ENCODE results near the gene RHD. TPM values are rescaled to one million over a fixed set of nuclear protein-coding genes. Genes with fewer than 3 reads are reported as not detected.
"Not testable (repeated sequence)": the region's sequence is repeated elsewhere in the genome, so short reads cannot be mapped to it uniquely, and the experiment has no call there.

RHD gene
- total and polyA plus RNA-seq, 7 donors = 0.36 TPM; not detected in 6

- DNase-seq; H3K4me1 ChIP-seq; H3K4me3 ChIP-seq; H3K36me3 ChIP-seq; H3K27me3 ChIP-seq; H3K9me3 ChIP-seq; intact Hi-C loops (cut with DNase I): not testable (repeated sequence)
- peak overlapping the region in 2 of 4 donors; percentile 55 to 61 for H3K27ac ChIP-seq
- WGBS, 2 donors = 91 to 92% methylated on average over 9 of the region's 9 CpGs
These were observed 48.1 kb downstream of the RHD start for GRCh38 chr1:25320314-25320938.

DNA sequence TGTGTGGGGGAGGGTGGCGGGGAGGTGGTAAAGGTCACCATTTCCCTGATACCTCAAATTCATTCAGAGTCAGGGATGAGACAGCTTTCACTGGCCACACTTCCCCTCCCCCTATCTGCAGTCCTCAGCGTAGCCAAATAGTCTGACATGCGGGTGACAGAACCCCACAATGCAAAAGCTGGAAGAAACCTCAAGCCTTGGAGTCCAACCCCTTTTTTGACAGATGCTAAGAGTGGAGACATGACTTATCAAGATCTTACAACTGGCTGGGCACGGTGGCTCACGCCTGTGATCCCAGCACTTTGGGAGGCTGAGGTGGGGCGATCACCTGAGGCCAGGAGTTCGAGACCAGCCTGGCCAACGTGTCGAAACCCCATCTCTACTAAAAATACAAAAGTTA is 49.8 kb downstream of the RHD start:
- H3K4me1 ChIP-seq; H3K27me3 ChIP-seq; H3K36me3 ChIP-seq; H3K4me3 ChIP-seq; DNase-seq; intact Hi-C loops (cut with DNase I); H3K27ac ChIP-seq; H3K9me3 ChIP-seq: not testable (repeated sequence)
- 94 to 95% methylated on average over 8 of the region's 9 CpGs for WGBS, 2 donors

DNA sequence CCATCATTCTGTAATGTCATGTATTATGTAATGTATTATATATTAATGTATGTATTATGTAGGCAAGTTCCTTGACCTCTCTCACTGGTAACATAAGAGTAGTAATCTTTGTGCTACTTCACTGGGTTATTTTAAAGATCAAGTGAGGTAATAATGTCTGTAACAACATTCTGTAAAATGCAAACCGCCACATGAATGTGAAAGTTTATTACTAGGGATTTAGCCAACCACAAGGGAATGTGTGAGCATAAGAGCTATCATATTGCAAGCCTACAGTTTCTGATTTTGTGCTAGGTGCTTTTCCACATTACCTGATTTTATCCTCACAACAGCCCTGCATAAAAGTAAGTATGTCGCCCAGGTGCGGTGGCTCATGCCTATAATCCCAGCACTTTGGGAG is 52.1 kb downstream of the RHD start:
- DNase-seq; H3K36me3 ChIP-seq; H3K4me3 ChIP-seq; H3K27me3 ChIP-seq; H3K27ac ChIP-seq; H3K9me3 ChIP-seq; intact Hi-C loops (cut with DNase I); H3K4me1 ChIP-seq: not testable (repeated sequence)
- 89 to 96% methylated on average over 3 of the region's 3 CpGs for WGBS, 2 donors

DNA sequence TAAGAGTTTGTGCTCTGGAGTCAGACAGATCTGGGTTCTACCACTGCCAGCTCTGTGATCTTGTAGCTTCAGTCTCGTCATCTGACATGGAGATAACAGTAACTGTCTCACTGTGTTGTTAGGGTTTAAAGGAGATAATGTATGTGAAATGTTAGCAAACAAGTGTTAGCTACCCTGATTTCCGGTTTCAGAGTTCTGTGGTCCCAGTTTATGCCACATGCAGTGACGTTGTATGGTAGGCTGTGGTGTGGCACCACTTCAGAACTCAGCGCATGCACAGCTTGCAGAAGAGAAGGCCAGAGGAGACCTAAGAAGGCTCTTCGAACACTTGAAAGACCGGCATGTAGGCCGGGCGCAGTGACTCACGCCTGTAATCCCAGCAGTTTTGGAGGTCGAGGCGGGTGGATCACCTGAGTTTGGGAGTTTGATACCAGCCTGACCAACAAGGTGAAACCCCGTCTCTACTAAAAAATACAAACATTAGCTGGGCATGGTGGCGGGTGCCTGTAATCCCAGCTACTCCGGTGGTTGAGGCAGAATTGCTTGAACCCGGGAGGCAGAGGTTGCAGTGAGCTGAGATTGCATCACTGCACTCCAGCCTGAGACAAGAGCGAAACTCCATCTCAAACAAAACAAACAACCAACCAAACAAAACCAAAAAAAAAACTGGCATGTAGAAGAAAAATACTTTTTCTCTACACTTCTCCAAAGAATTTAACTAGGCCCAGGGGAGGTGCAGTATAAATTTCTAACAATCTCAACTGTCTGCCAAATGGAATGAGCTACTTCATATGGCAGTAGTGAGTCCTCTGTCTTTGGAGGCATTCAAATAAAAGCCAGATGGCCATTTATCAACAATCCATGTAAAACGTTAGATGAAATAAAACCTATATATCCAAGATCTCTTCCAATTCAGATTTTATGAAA is 55.8 kb downstream of the RHD start:
- H3K27me3 ChIP-seq; H3K4me1 ChIP-seq; H3K36me3 ChIP-seq; DNase-seq; intact Hi-C loops (cut with DNase I); H3K4me3 ChIP-seq; H3K27ac ChIP-seq; H3K9me3 ChIP-seq: not testable (repeated sequence)
- WGBS, 2 donors = no CpG with 5 or more reads among the region's 17 CpGs

DNA sequence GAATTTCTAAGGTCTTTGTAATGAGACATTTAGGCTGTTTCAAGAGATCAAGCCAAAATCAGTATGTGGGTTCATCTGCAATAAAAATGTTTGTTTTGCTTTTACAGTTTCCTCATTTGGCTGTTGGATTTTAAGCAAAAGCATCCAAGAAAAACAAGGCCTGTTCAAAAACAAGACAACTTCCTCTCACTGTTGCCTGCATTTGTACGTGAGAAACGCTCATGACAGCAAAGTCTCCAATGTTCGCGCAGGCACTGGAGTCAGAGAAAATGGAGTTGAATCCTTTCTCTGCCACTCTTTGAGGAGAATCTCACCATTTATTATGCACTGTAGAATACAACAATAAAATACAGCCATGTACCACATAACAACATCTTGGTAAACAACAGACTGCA is 56.5 kb downstream of the RHD start:
- H3K9me3 ChIP-seq; DNase-seq; intact Hi-C loops (cut with DNase I); H3K27ac ChIP-seq; H3K4me1 ChIP-seq; H3K27me3 ChIP-seq; H3K4me3 ChIP-seq: not testable (repeated sequence)
- 75 to 79% methylated on average over 4 of the region's 4 CpGs for WGBS, 2 donors
- H3K36me3 ChIP-seq = peaks cover 0 to 11% (median 0%) of the 10 kb centered on the region in 4 donors

DNA sequence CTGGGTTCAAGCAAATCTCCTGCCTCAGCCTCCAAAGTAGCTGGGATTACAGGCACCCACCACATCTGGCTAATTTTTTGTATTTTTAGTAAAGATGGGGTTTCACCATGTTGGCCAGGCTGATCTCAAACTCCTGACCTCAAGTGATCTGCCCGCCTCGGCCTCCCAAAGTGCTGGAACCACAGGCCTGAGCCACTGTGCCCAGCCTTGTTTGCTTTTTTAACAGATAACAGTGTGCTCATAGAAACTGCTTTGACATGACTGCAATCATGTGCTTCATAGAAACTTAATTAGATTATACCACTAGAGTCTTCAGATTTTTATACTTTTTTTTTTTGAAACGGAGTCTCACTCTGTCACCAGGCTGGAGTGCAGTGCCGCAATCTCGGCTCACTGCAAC is 57.0 kb downstream of the RHD start:
- H3K9me3 ChIP-seq; DNase-seq; H3K27ac ChIP-seq; H3K27me3 ChIP-seq; H3K4me3 ChIP-seq; intact Hi-C loops (cut with DNase I); H3K4me1 ChIP-seq: not testable (repeated sequence)
- H3K36me3 ChIP-seq = peaks cover 0 to 11% (median 0%) of the 10 kb centered on the region in 4 donors
- WGBS, 2 donors = 96% methylated on average over 5 of the region's 5 CpGs

DNA sequence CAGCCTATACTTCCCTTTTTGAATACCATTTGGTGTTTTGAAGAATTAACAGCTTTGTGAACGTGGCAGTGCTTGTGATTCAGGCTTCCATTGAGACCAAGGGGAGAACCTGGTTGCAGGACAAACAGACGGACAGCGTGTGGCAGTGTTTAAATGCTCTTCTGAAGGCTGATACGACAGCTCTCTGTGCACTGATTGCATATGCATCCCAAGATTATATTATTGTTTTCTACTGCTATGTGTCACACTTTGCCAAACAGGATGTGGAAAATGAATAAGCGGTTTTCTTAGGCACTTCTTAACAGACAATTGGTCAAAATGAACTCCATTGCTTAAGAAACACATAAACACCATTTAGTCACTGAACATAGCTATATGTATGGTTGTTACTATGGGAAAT is 57.6 kb downstream of the RHD start:
- H3K27me3 ChIP-seq; H3K4me1 ChIP-seq; DNase-seq; H3K4me3 ChIP-seq; H3K9me3 ChIP-seq; intact Hi-C loops (cut with DNase I); H3K27ac ChIP-seq: not testable (repeated sequence)
- 54 to 60% methylated on average over 5 of the region's 5 CpGs for WGBS, 2 donors
- peaks cover 0 to 11% (median 0%) of the 10 kb centered on the region in 4 donors for H3K36me3 ChIP-seq

GRCh38 chr1:25336922-25337354 is 64.6 kb downstream of the RHD start:
- H3K9me3 ChIP-seq; H3K27me3 ChIP-seq; DNase-seq; intact Hi-C loops (cut with DNase I): not testable (repeated sequence)
- Histone ChIP-seq H3K27ac (peak overlapping the region in 2 of 4 donors; percentile 41 to 42), H3K36me3 (peaks cover 0 to 11% (median 0%) of the 10 kb centered on the region in 4 donors), H3K4me3 (peak overlapping the region; percentile 43 to 96 (median 87)), H3K4me1 (peaks cover 0 to 29% (median 27%) of the 10 kb centered on the region in 4 donors)
- 0 to 1% methylated on average over 27 of the region's 29 CpGs for WGBS, 2 donors

DNA sequence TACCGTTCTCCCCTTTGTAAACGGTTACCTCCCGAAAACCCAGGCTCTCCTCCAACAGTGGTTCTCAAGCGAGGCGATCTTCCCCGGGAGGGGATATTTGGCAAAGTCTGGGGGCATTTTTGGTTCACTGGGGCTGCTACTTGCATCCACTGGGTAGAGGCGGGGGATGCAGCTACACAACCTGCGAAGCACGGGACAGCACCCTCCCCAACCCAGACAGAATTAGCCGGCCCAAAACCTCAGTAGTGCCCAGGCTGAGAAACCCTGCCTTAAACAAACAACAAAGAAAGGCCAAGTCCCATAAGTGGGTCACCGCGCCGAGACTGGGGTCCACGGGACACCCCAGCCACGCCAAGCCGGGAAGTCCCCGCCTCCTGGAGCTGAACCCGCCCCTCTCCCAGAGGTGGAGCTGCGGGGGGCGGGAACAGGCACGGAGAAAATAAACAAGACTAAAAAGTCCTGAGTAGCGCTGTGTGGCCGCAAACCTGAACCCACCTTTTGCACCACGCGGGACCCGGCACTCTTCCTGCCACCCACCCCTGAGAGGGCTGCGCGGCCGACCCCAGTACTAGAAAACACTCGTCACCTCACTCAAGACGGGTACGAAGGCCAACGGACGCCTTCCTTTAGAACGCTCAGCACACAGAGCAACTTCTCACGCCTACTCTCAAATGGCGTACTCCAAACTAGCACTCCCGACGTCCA is 65.3 kb downstream of the RHD start:
- H3K36me3 ChIP-seq, H3K27me3 ChIP-seq, H3K9me3 ChIP-seq, DNase-seq: not testable (repeated sequence)
- Histone ChIP-seq H3K4me1 (peaks cover 0 to 32% (median 27%) of the 10 kb centered on the region in 4 donors), H3K4me3 (peak overlapping the region; percentile 80 to 96 (median 90)), H3K27ac (peak overlapping the region; percentile 96 to 99 (median 98))
- WGBS, 2 donors = 0 to 1% methylated on average over 21 to 23 of the region's 39 CpGs
- intact Hi-C loops (cut with DNase I) = loop anchor here (2.0 kb wide), 1 partner anchor 97 kb away; no protein-coding TSS in a partner anchor

All from sigmoid colon (tissue), 7 donors.